OCI-LY7 (cell line): Measurements from ENCODE around the gene TRERF1. TPM values are rescaled to one million over a fixed set of nuclear protein-coding genes. Genes with fewer than 3 reads are reported as not detected.

ENCODE experiments used
- BruUV-seq: library from RNA; stranded (reverse); fragments of 400-500 nt; replicated peaks from 2 replicates; lab custom pipeline; 2021; lab: Mats Ljungman, UMichigan
- CTCF ChIA-PET: fragments of 300-600 bp; sonication (Branson Sonifier 250); formaldehyde crosslinking; loops from one replicate; lab custom pipeline; 2022; ENCODE audit warnings: antibody characterized with exemption; ENCODE audit not compliant: unreplicated experiment; lab: Charles Lee
- POLR2A ChIA-PET: fragments of 300-600 bp; sonication (Branson Sonifier 250); formaldehyde crosslinking; loops from one replicate; lab custom pipeline; 2022; ENCODE audit warnings: antibody characterized with exemption; lab: Charles Lee
- DNase-seq: peaks from one replicate; pipeline ENCODE4 v3.0.0-alpha.2; 2015; ENCODE audit warnings: low spot score
- H2AFZ ChIP-seq: fragments of 200-600 bp; sonication (generic), shearing (Covaris generic); 2 replicates; pipeline ENCODE4 v1.6.1; 2014; ENCODE audit warnings: mild to moderate bottlenecking, antibody characterized with exemption, low read length, moderate library complexity
- H3K27ac ChIP-seq: fragments of 200-600 bp; sonication (generic); 2 replicates; pipeline ENCODE4 v1.5.1; 2014; ENCODE audit warnings: mixed run types, low read depth, mild to moderate bottlenecking, moderate library complexity, low read length, inconsistent platforms; ENCODE audit not compliant: poor library complexity, severe bottlenecking
- H3K36me3 ChIP-seq: fragments of 200-600 bp; sonication (generic); 2 replicates; pipeline ENCODE4 v1.6.1; 2014; ENCODE audit warnings: mild to moderate bottlenecking, antibody characterized with exemption, low read length, moderate library complexity, mixed read lengths; ENCODE audit not compliant: insufficient read depth
- H3K4me1 ChIP-seq: fragments of 200-600 bp; sonication (generic); 2 replicates; pipeline ENCODE4 v1.5.1; 2014; ENCODE audit warnings: mild to moderate bottlenecking, low read length; ENCODE audit not compliant: insufficient read depth, poor library complexity, severe bottlenecking
- H3K4me2 ChIP-seq: fragments of 200-600 bp; sonication (generic); 2 replicates; pipeline ENCODE4 v1.6.1; 2014; ENCODE audit warnings: mild to moderate bottlenecking, low read length
- H3K4me3 ChIP-seq: fragments of 200-600 bp; sonication (generic); 2 replicates; pipeline ENCODE4 v1.5.1; 2014; ENCODE audit warnings: mild to moderate bottlenecking, low read depth, low read length; ENCODE audit not compliant: poor library complexity, severe bottlenecking
- H3K79me2 ChIP-seq: fragments of 200-600 bp; sonication (generic); 2 replicates; pipeline ENCODE4 v1.6.1; 2016; ENCODE audit warnings: low read depth, mild to moderate bottlenecking, low read length, moderate library complexity, mixed read lengths; ENCODE audit not compliant: insufficient read depth
- H3K9me2 ChIP-seq: fragments of 200-600 bp; sonication (generic); 2 replicates; pipeline ENCODE4 v1.6.1; 2016; ENCODE audit warnings: mild to moderate bottlenecking, low read length, mixed read lengths; ENCODE audit not compliant: insufficient read depth
- H3K9me3 ChIP-seq: fragments of 200-600 bp; sonication (generic); 2 replicates; pipeline ENCODE4 v1.6.1; 2014; ENCODE audit warnings: mild to moderate bottlenecking, mixed run types, low read length, mixed read lengths
- H4K20me1 ChIP-seq: fragments of 200-600 bp; sonication (generic); 2 replicates; pipeline ENCODE4 v1.6.1; 2014; ENCODE audit warnings: mild to moderate bottlenecking, antibody characterized with exemption, low read length, moderate library complexity, mixed read lengths; ENCODE audit not compliant: insufficient read depth
- CTCF ChIP-seq: fragments of 200-600 bp; sonication (generic); conservative IDR thresholded peaks from 2 replicates; pipeline ENCODE4 v1.5.1; 2014; ENCODE audit warnings: mild to moderate bottlenecking, antibody characterized with exemption, low read length, moderate library complexity, mixed read lengths
- EZH2phosphoT487 ChIP-seq: fragments of 200-600 bp; sonication (generic); IDR thresholded peaks from 2 replicates; pipeline ENCODE4 v1.6.1; 2018; ENCODE audit warnings: low read depth, borderline replicate concordance, mild to moderate bottlenecking, mixed run types, antibody characterized with exemption, low read length, moderate library complexity, mixed read lengths
- intact Hi-C: fragments of 100-400 bp; cut with micrococcal nuclease; formaldehyde crosslinking; loops from one replicate; pipeline ENCODE4 v1.10.0; 2022; ENCODE audit not compliant: unreplicated experiment
- total RNA-seq, 2 experiments: library from RNA; depleted of rRNA in 1 of 2; stranded (reverse); fragments of >200 nt in 1 of 2; shearing (Covaris generic) in 1 of 2; gene quantifications; 2 replicates each; pipeline ENCODE4 v1.2.3, GENCODE V29; 2014 to 2022

Gene TRERF1
- total RNA-seq, 2 experiments from 2014 or later: 5.7 to 12.9 TPM

- Histone ChIP-seq H3K9me3 (no peaks in the 10 kb centered on the region), H3K36me3 (no peaks in the 10 kb centered on the region), H3K4me2 (no peak overlapping the region), H3K4me3 (no peak overlapping the region), H2AFZ (no peak overlapping the region), H3K9me2 (no peaks in the 10 kb centered on the region), H4K20me1 (no peaks in the 10 kb centered on the region), H3K27ac (no peak overlapping the region), H3K4me1 (no peaks in the 10 kb centered on the region), H3K79me2 (no peaks in the 10 kb centered on the region)
- BruUV-seq: no TSS peak
- CTCF ChIA-PET: no interaction called here
- POLR2A ChIA-PET: interaction anchor here (0.6 to 1.2 kb wide), 3 partner anchors 9 to 180 kb away, joined by 3 to 6 read pairs (median 3); no protein-coding TSS in a partner anchor
- TF ChIP-seq CTCF (no peak), EZH2phosphoT487 (no peak)
- intact Hi-C loops: no loop called here
- DNase-seq: no peak
Measured at GRCh38 chr6:42293386-42293977, 158.2 kb downstream of the TRERF1 start.

- H3K79me2 ChIP-seq: no peaks in the 10 kb centered on the region
- no peaks in the 10 kb centered on the region for H3K36me3 ChIP-seq
- TF ChIP-seq CTCF (no peak), EZH2phosphoT487 (no peak)
- H3K9me3 ChIP-seq: no peaks in the 10 kb centered on the region
- H3K4me2 ChIP-seq: no peak overlapping the region
- no TSS peak for BruUV-seq
- H3K4me1 ChIP-seq: no peaks in the 10 kb centered on the region
- no peaks in the 10 kb centered on the region for H4K20me1 ChIP-seq
- no peak overlapping the region for H3K4me3 ChIP-seq
- intact Hi-C loops: no loop called here
- no peak overlapping the region for H2AFZ ChIP-seq
- no peaks in the 10 kb centered on the region for H3K9me2 ChIP-seq
- H3K27ac ChIP-seq: no peak overlapping the region
- POLR2A ChIA-PET: interaction anchor here (1.2 kb wide), 1 partner anchor 10 kb away, joined by 3 read pairs; no protein-coding TSS in a partner anchor
- CTCF ChIA-PET: no interaction called here
- no peak for DNase-seq
Measured at GRCh38 chr6:42292004-42292740, 159.6 kb downstream of the TRERF1 start.

- Histone ChIP-seq H2AFZ (no peak overlapping the region), H4K20me1 (no peaks in the 10 kb centered on the region), H3K4me2 (no peak overlapping the region), H3K4me1 (no peaks in the 10 kb centered on the region), H3K9me3 (no peaks in the 10 kb centered on the region), H3K9me2 (no peaks in the 10 kb centered on the region), H3K27ac (no peak overlapping the region), H3K4me3 (no peak overlapping the region), H3K79me2 (no peaks in the 10 kb centered on the region), H3K36me3 (no peaks in the 10 kb centered on the region)
- POLR2A ChIA-PET: no interaction called here
- no TSS peak for BruUV-seq
- CTCF ChIA-PET: no interaction called here
- DNase-seq: no peak
- intact Hi-C loops: no loop called here
- TF ChIP-seq EZH2phosphoT487: no peak
- no peak for TF ChIP-seq CTCF
Measured at GRCh38 chr6:42287756-42288155, 164.0 kb downstream of the TRERF1 start.
